Vagina (tissue), 2 donors: ENCODE results near the gene COX7A2L.

Experiments
- CTCF ChIP-seq, 3 experiments: fragments of 450-650 bp in 2 of 3; fragments of 200-600 bp in 1 of 3; sonication (generic) in 1 of 3; IDR thresholded peaks; one replicate each; pipeline ENCODE4 v1.5.1; 2017 to 2019; ENCODE audit warnings: antibody characterized with exemption in 3 of 3, mild to moderate bottlenecking in 2 of 3, moderate library complexity in 2 of 3
- POLR2A ChIP-seq, 2 donors: fragments of 450-650 bp; IDR thresholded peaks; one replicate each; pipeline ENCODE4 v1.6.1; 2017; ENCODE audit warnings: antibody characterized with exemption in 2 of 2, mild to moderate bottlenecking in 2 of 2, moderate library complexity in 2 of 2
- POLR2AphosphoS5 ChIP-seq, 2 donors: sonication (generic); formaldehyde crosslinking; IDR thresholded peaks; one replicate each; pipeline ENCODE4 v1.9.0; 2017; ENCODE audit warnings: antibody characterized with exemption in 2 of 2, mild to moderate bottlenecking in 2 of 2, low read depth in 1 of 2; ENCODE audit not compliant: insufficient read depth in 1 of 2

GRCh38 chr2:42312106-42312505 lies 48.9 kb downstream of the COX7A2L start:
- TF ChIP-seq CTCF (IDR thresholded peaks at IDR 0.05) (no peak), POLR2A (IDR thresholded peaks at IDR 0.05) (no peak), POLR2AphosphoS5 (IDR thresholded peaks at IDR 0.05; ENCODE audit: insufficient read depth in 1 of 2, low read depth in 1 of 2) (no peak)
